BJ (cell line): ENCODE data around the gene BSND. TPM values are rescaled to one million over a fixed set of nuclear protein-coding genes. Genes with fewer than 3 reads are reported as not detected.
A peak's percentile ranks its signal among the peaks of the same experiment; 100 is the strongest.

ENCODE experiments used
- CTCF ChIA-PET: fragments of 350-600 bp; formaldehyde crosslinking; extraction: SDS; loops from one replicate; lab custom pipeline; 2021; ENCODE audit warnings: antibody characterized with exemption, inconsistent platforms; lab: Yijun Ruan, JAX
- POLR2A ChIA-PET: fragments of 300-600 bp; sonication (Branson Sonifier 250); formaldehyde crosslinking; extraction: SDS; loops from one replicate; lab custom pipeline; 2021; ENCODE audit warnings: antibody characterized with exemption; lab: Charles Lee
- DNase-seq: peaks from one replicate; pipeline ENCODE4 v3.0.0-alpha.2; 2011; ENCODE audit warnings: low read depth
- H3K27me3 ChIP-seq: 2 replicates; pipeline ENCODE4 v1.6.0; 2011; ENCODE audit warnings: low read length; ENCODE audit not compliant: control insufficient read depth, insufficient read depth
- H3K36me3 ChIP-seq: 2 replicates; pipeline ENCODE4 v1.5.1; 2011; ENCODE audit warnings: low read length; ENCODE audit not compliant: control insufficient read depth, insufficient read depth
- H3K4me3 ChIP-seq: 2 replicates; pipeline ENCODE4 v1.5.1; 2011; ENCODE audit warnings: low read depth, mild to moderate bottlenecking, control low read depth, low read length
- polyA plus RNA-seq: library from polyadenylated mRNA; depleted of rRNA; stranded (reverse); fragments of >200 nt; gene quantifications from 2 replicates; pipeline ENCODE4 v1.2.3, GENCODE V29; 2011
- TF ChIP-seq, protein P1 (sequence below): IDR thresholded peaks from 2 replicates; pipeline ENCODE4 v1.5.1; 2011; ENCODE audit warnings: low read depth, mild to moderate bottlenecking, control low read depth, inconsistent platforms, low read length, moderate library complexity; ENCODE audit not compliant: insufficient read depth

The BSND gene
- polyA plus RNA-seq, 1 experiment, result not detected

DNA sequence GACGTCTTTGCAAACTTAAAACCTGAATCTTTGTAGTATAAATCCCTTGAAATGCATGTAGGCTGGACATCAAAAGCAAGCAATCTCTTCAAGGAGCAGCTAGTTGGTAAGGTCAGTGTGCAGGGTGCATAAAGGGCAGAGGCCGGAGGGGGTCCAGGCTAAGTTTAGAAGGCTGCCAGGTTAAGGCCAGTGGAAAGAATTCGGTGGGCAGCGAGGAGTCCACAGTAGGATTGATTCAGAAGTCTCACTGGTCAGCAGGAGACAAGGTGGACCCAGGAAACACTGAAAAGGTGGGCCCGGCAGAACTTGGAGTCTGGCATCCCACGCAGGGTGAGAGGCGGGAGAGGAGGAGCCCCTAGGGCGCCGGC lies 40.2 kb downstream of the BSND start:
- Histone ChIP-seq H3K36me3 (no peaks in the 10 kb centered on the region), H3K27me3 (peaks cover 49% of the 10 kb centered on the region), H3K4me3 (no peak overlapping the region)
- POLR2A ChIA-PET, result no interaction called here
- DNase-seq, result no peak
- TF ChIP-seq, protein P1, sequence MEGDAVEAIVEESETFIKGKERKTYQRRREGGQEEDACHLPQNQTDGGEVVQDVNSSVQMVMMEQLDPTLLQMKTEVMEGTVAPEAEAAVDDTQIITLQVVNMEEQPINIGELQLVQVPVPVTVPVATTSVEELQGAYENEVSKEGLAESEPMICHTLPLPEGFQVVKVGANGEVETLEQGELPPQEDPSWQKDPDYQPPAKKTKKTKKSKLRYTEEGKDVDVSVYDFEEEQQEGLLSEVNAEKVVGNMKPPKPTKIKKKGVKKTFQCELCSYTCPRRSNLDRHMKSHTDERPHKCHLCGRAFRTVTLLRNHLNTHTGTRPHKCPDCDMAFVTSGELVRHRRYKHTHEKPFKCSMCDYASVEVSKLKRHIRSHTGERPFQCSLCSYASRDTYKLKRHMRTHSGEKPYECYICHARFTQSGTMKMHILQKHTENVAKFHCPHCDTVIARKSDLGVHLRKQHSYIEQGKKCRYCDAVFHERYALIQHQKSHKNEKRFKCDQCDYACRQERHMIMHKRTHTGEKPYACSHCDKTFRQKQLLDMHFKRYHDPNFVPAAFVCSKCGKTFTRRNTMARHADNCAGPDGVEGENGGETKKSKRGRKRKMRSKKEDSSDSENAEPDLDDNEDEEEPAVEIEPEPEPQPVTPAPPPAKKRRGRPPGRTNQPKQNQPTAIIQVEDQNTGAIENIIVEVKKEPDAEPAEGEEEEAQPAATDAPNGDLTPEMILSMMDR, result no peak
- CTCF ChIA-PET, result interaction anchor here (1.1 to 1.4 kb wide), 2 partner anchors 17 to 94 kb away, joined by 5 read pairs; no protein-coding TSS in a partner anchor

DNA sequence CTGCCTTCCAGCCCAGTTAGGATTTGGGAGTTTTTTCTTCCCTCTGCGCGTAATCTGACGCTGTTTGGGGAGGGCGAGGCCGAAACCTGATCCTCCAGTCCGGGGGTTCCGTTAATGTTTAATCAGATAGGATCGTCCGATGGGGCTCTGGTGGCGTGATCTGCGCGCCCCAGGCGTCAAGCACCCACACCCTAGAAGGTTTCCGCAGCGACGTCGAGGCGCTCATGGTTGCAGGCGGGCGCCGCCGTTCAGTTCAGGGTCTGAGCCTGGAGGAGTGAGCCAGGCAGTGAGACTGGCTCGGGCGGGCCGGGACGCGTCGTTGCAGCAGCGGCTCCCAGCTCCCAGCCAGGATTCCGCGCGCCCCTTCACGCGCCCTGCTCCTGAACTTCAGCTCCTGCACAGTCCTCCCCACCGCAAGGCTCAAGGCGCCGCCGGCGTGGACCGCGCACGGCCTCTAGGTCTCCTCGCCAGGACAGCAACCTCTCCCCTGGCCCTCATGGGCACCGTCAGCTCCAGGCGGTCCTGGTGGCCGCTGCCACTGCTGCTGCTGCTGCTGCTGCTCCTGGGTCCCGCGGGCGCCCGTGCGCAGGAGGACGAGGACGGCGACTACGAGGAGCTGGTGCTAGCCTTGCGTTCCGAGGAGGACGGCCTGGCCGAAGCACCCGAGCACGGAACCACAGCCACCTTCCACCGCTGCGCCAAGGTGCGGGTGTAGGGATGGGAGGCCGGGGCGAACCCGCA lies 40.8 kb downstream of the BSND start, which contains the start of gene PCSK9:
TSS of gene PCSK9 (plus strand) at position 207 of the 741 bp plus-strand sequence. CDS start at position 497, 290 bp downstream.
- H3K4me3 ChIP-seq, result peak within 1 kb of the TSS; percentile 4; the same call in 1 of the 2 replicates
- no peaks in the 10 kb centered on the region for H3K36me3 ChIP-seq
- TF ChIP-seq, protein P1, result no peak
- POLR2A ChIA-PET, result no interaction called here
- DNase-seq, result no peak
- CTCF ChIA-PET, result interaction anchor here (0.7 to 1.1 kb wide), 2 partner anchors 17 to 95 kb away, joined by 3 to 5 read pairs; no protein-coding TSS in a partner anchor
- peaks cover 47% of the 10 kb centered on the region for H3K27me3 ChIP-seq

GRCh38 chr1:55040083-55040932 lies 41.6 kb downstream of the BSND start:
- H3K27me3 ChIP-seq, result peaks cover 44% of the 10 kb centered on the region
- DNase-seq, result no peak
- no peaks in the 10 kb centered on the region for H3K36me3 ChIP-seq
- TF ChIP-seq, protein P1, result no peak
- no peak overlapping the region; the same call in 1 of the 2 replicates for H3K4me3 ChIP-seq
- ChIA-PET POLR2A (no interaction called here), CTCF (interaction anchor here (0.7 to 1.1 kb wide), 3 partner anchors 18 to 95 kb away, joined by 3 to 5 read pairs (median 5); no protein-coding TSS in a partner anchor)

- no peak overlapping the region for H3K4me3 ChIP-seq
- CTCF ChIA-PET, result interaction anchor here (1.1 kb wide), 1 partner anchor 19 kb away, joined by 5 read pairs; no protein-coding TSS in a partner anchor
- peaks cover 42% of the 10 kb centered on the region for H3K27me3 ChIP-seq
- DNase-seq, result no peak
- no peaks in the 10 kb centered on the region for H3K36me3 ChIP-seq
- POLR2A ChIA-PET, result no interaction called here
- TF ChIP-seq, protein P1, result no peak
Observed at GRCh38 chr1:55040933-55041494, 42.3 kb downstream of the BSND start.

DNA sequence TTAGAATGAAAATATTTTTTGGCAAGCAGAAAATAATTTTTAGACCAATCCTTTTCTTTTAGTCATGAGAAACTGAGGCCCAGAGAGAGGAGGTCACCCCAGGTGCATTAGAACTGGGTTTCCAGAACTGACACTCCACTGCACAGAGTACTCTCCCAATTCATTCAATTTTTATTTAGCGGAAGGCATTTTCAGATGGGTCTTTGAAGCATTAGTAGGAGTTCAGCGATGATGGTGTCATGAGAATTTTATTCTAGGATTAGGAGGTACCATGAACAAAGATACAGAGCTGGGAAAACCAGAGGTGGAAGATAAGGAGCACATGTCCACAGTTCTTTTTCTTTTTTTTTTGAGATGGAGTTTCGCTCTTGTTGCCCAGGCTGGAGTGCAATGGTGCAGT lies 42.9 kb downstream of the BSND start:
- no peak for DNase-seq
- POLR2A ChIA-PET, result no interaction called here
- no peaks in the 10 kb centered on the region for H3K36me3 ChIP-seq
- CTCF ChIA-PET, result interaction anchor here (1.6 kb wide), 1 partner anchor 28 kb away, joined by 4 read pairs; no protein-coding TSS in a partner anchor
- H3K27me3 ChIP-seq, result peaks cover 42% of the 10 kb centered on the region
- no peak overlapping the region for H3K4me3 ChIP-seq
- TF ChIP-seq, protein P1, result no peak
